ENCODE results near the gene DYNC1I1. TPM values are rescaled to one million over a fixed set of nuclear protein-coding genes. Genes with fewer than 3 reads are reported as not detected.

DYNC1I1 gene
- total RNA-seq, 1 experiment from 2014 or later: 0.03 TPM

- in situ Hi-C loops (cut with HindIII; ENCODE audit: low pct_unique_long_range_greater_than_20kb, low sequenced_read_pairs): no loop called here
- no peak for DNase-seq (ENCODE audit: low read depth)
Measured at GRCh38 chr7:95977994-95978393, 205.6 kb downstream of the DYNC1I1 start.

GRCh38 chr7:95980167-95980566 lies 207.8 kb downstream of the DYNC1I1 start:
- in situ Hi-C loops (cut with HindIII; ENCODE audit: low pct_unique_long_range_greater_than_20kb, low sequenced_read_pairs): no loop called here

GRCh38 chr7:95980706-95981105 lies 208.4 kb downstream of the DYNC1I1 start:
- in situ Hi-C loops (cut with HindIII; ENCODE audit: low pct_unique_long_range_greater_than_20kb, low sequenced_read_pairs): no loop called here
- DNase-seq (ENCODE audit: low read depth): no peak

More at GRCh38 chr7:95980167-95980566, 207.8 kb downstream of the DYNC1I1 start:
- no peak for DNase-seq (ENCODE audit: low read depth)

- DNase-seq (ENCODE audit: low read depth): no peak
- in situ Hi-C loops (cut with HindIII; ENCODE audit: low pct_unique_long_range_greater_than_20kb, low sequenced_read_pairs): no loop called here
Measured at GRCh38 chr7:95986178-95986764, 213.9 kb downstream of the DYNC1I1 start.

GRCh38 chr7:95989301-95989700 lies 216.9 kb downstream of the DYNC1I1 start:
- no peak for DNase-seq (ENCODE audit: low read depth)
- in situ Hi-C loops (cut with HindIII; ENCODE audit: low pct_unique_long_range_greater_than_20kb, low sequenced_read_pairs): no loop called here

- DNase-seq (ENCODE audit: low read depth): no peak
- in situ Hi-C loops (cut with HindIII; ENCODE audit: low pct_unique_long_range_greater_than_20kb, low sequenced_read_pairs): no loop called here
Measured at GRCh38 chr7:95993380-95993779, 221.0 kb downstream of the DYNC1I1 start.

GRCh38 chr7:95996174-95996573 lies 223.8 kb downstream of the DYNC1I1 start:
- in situ Hi-C loops (cut with HindIII; ENCODE audit: low pct_unique_long_range_greater_than_20kb, low sequenced_read_pairs): no loop called here
- DNase-seq (ENCODE audit: low read depth): no peak

- in situ Hi-C loops (cut with HindIII; ENCODE audit: low pct_unique_long_range_greater_than_20kb, low sequenced_read_pairs): no loop called here
- no peak for DNase-seq (ENCODE audit: low read depth)
Measured at GRCh38 chr7:95996886-95997285, 224.5 kb downstream of the DYNC1I1 start.

- in situ Hi-C loops (cut with HindIII; ENCODE audit: low pct_unique_long_range_greater_than_20kb, low sequenced_read_pairs): no loop called here
- DNase-seq (ENCODE audit: low read depth): no peak
Measured at GRCh38 chr7:95997632-95998031, 225.3 kb downstream of the DYNC1I1 start.

- in situ Hi-C loops (cut with HindIII; ENCODE audit: low pct_unique_long_range_greater_than_20kb, low sequenced_read_pairs): no loop called here
- DNase-seq (ENCODE audit: low read depth): no peak
Measured at GRCh38 chr7:95999481-95999880, 227.1 kb downstream of the DYNC1I1 start.

GRCh38 chr7:96004578-96004977 lies 232.2 kb downstream of the DYNC1I1 start:
- in situ Hi-C loops (cut with HindIII; ENCODE audit: low pct_unique_long_range_greater_than_20kb, low sequenced_read_pairs): no loop called here
- DNase-seq (ENCODE audit: low read depth): no peak

- in situ Hi-C loops (cut with HindIII; ENCODE audit: low pct_unique_long_range_greater_than_20kb, low sequenced_read_pairs): no loop called here
- no peak for DNase-seq (ENCODE audit: low read depth)
Measured at GRCh38 chr7:96005271-96005670, 232.9 kb downstream of the DYNC1I1 start.

- in situ Hi-C loops (cut with HindIII; ENCODE audit: low pct_unique_long_range_greater_than_20kb, low sequenced_read_pairs): no loop called here
- DNase-seq (ENCODE audit: low read depth): no peak
Measured at GRCh38 chr7:96009148-96009547, 236.8 kb downstream of the DYNC1I1 start.

- no peak for DNase-seq (ENCODE audit: low read depth)
- in situ Hi-C loops (cut with HindIII; ENCODE audit: low pct_unique_long_range_greater_than_20kb, low sequenced_read_pairs): no loop called here
Measured at GRCh38 chr7:96013836-96014235, 241.5 kb downstream of the DYNC1I1 start.

- DNase-seq (ENCODE audit: low read depth): no peak
- in situ Hi-C loops (cut with HindIII; ENCODE audit: low pct_unique_long_range_greater_than_20kb, low sequenced_read_pairs): no loop called here
Measured at GRCh38 chr7:96014617-96015016, 242.3 kb downstream of the DYNC1I1 start.

- in situ Hi-C loops (cut with HindIII; ENCODE audit: low pct_unique_long_range_greater_than_20kb, low sequenced_read_pairs): no loop called here
- DNase-seq (ENCODE audit: low read depth): no peak
Measured at GRCh38 chr7:96016056-96016586, 243.8 kb downstream of the DYNC1I1 start.

- no peak for DNase-seq (ENCODE audit: low read depth)
- in situ Hi-C loops (cut with HindIII; ENCODE audit: low pct_unique_long_range_greater_than_20kb, low sequenced_read_pairs): no loop called here
Measured at GRCh38 chr7:96016735-96017134, 244.4 kb downstream of the DYNC1I1 start.

GRCh38 chr7:96017877-96018276 lies 245.5 kb downstream of the DYNC1I1 start:
- in situ Hi-C loops (cut with HindIII; ENCODE audit: low pct_unique_long_range_greater_than_20kb, low sequenced_read_pairs): no loop called here
- no peak for DNase-seq (ENCODE audit: low read depth)

- no peak for DNase-seq (ENCODE audit: low read depth)
- in situ Hi-C loops (cut with HindIII; ENCODE audit: low pct_unique_long_range_greater_than_20kb, low sequenced_read_pairs): no loop called here
Measured at GRCh38 chr7:96021568-96021967, 249.2 kb downstream of the DYNC1I1 start.

- DNase-seq (ENCODE audit: low read depth): no peak
- in situ Hi-C loops (cut with HindIII; ENCODE audit: low pct_unique_long_range_greater_than_20kb, low sequenced_read_pairs): no loop called here
Measured at GRCh38 chr7:96023387-96023786, 251.0 kb downstream of the DYNC1I1 start.

Data from Caki2 (cell line).